ENCODE results near the gene AQP10. TPM values are rescaled to one million over a fixed set of nuclear protein-coding genes. Genes with fewer than 3 reads are reported as not detected.

AQP10 gene
- total and polyA plus RNA-seq, 9 of the 15 experiments (the other 6 are each of a cell fraction or from before 2014, with no cell fraction given) = 0.37 to 9.7 (median 1.9) TPM

DNA sequence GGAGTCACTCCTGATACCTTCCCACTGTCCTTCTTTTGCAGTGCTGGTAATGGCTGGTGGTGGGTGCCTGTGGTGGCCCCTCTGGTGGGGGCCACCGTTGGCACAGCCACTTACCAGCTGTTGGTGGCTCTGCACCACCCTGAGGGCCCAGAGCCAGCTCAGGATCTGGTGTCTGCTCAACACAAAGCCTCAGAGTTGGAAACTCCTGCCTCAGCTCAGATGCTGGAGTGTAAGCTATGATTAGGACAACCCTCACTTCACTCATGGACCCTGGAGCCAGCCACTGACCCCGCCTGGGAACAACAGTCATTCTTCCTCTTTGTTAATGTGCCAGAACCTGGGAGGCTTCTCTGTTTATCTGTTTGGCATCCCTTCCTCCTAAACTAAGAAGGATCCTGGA is 3.3 kb downstream of the AQP10 start:
- Histone ChIP-seq H3K9ac (ENCODE audit: insufficient read depth in 1 of 2, low read depth in 2 of 2, low read length in 2 of 2) (peak overlapping the region in 1 of 2 experiments; percentile 69; a peak in 1 of 4 replicates), H3K4me1 (replicated peaks in 1 of 2; ENCODE audit: control insufficient read depth in 2 of 2, insufficient read depth in 2 of 2, low read length in 2 of 2) (peaks cover 35 to 62% of the 10 kb centered on the region in 2 experiments; a peak in 4 of 5 replicates), H3K79me2 (ENCODE audit: control insufficient read depth, insufficient read depth, low read length) (peaks cover 33% of the 10 kb centered on the region), H3K9me1 (ENCODE audit: control insufficient read depth, insufficient read depth, low read length) (no peaks in the 10 kb centered on the region), H3K27me3 (ENCODE audit: control insufficient read depth in 2 of 2, insufficient read depth in 2 of 2, low read length in 2 of 2) (no peaks in the 10 kb centered on the region), H3K36me3 (ENCODE audit: control insufficient read depth, insufficient read depth, low read length) (no peaks in the 10 kb centered on the region; the same call in 2 of the 3 replicates), H3K4me2 (ENCODE audit: insufficient read depth, low read length) (peak overlapping the region; percentile 98), H4K20me1 (replicated peaks; ENCODE audit: control insufficient read depth, insufficient read depth, low read length) (no peaks in the 10 kb centered on the region), H2AFZ (ENCODE audit: low read depth, low read length) (peak overlapping the region; percentile 76), H3K27ac (ENCODE audit: extremely low read depth, low read depth, low read length) (no peak overlapping the region), H3K4me3 (no peak overlapping the region), H3K9me3 (replicated peaks; ENCODE audit: control insufficient read depth, insufficient read depth, low read depth, low read length) (no peaks in the 10 kb centered on the region)
- FAIRE-seq = no peak
- TF ChIP-seq, protein P1, sequence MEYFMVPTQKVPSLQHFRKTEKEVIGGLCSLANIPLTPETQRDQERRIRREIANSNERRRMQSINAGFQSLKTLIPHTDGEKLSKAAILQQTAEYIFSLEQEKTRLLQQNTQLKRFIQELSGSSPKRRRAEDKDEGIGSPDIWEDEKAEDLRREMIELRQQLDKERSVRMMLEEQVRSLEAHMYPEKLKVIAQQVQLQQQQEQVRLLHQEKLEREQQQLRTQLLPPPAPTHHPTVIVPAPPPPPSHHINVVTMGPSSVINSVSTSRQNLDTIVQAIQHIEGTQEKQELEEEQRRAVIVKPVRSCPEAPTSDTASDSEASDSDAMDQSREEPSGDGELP (CRISPR knock-in tag; IDR thresholded peaks at IDR 0.05; ENCODE audit: borderline replicate concordance) = 0 out of 2 replicates have a peak, but pooled peaks have one; percentile 14
- TF ChIP-seq, protein P2, sequence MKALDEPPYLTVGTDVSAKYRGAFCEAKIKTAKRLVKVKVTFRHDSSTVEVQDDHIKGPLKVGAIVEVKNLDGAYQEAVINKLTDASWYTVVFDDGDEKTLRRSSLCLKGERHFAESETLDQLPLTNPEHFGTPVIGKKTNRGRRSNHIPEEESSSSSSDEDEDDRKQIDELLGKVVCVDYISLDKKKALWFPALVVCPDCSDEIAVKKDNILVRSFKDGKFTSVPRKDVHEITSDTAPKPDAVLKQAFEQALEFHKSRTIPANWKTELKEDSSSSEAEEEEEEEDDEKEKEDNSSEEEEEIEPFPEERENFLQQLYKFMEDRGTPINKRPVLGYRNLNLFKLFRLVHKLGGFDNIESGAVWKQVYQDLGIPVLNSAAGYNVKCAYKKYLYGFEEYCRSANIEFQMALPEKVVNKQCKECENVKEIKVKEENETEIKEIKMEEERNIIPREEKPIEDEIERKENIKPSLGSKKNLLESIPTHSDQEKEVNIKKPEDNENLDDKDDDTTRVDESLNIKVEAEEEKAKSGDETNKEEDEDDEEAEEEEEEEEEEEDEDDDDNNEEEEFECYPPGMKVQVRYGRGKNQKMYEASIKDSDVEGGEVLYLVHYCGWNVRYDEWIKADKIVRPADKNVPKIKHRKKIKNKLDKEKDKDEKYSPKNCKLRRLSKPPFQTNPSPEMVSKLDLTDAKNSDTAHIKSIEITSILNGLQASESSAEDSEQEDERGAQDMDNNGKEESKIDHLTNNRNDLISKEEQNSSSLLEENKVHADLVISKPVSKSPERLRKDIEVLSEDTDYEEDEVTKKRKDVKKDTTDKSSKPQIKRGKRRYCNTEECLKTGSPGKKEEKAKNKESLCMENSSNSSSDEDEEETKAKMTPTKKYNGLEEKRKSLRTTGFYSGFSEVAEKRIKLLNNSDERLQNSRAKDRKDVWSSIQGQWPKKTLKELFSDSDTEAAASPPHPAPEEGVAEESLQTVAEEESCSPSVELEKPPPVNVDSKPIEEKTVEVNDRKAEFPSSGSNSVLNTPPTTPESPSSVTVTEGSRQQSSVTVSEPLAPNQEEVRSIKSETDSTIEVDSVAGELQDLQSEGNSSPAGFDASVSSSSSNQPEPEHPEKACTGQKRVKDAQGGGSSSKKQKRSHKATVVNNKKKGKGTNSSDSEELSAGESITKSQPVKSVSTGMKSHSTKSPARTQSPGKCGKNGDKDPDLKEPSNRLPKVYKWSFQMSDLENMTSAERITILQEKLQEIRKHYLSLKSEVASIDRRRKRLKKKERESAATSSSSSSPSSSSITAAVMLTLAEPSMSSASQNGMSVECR (CRISPR knock-in tag; IDR thresholded peaks at IDR 0.05) = no peak
- TF ChIP-seq, protein P3, sequence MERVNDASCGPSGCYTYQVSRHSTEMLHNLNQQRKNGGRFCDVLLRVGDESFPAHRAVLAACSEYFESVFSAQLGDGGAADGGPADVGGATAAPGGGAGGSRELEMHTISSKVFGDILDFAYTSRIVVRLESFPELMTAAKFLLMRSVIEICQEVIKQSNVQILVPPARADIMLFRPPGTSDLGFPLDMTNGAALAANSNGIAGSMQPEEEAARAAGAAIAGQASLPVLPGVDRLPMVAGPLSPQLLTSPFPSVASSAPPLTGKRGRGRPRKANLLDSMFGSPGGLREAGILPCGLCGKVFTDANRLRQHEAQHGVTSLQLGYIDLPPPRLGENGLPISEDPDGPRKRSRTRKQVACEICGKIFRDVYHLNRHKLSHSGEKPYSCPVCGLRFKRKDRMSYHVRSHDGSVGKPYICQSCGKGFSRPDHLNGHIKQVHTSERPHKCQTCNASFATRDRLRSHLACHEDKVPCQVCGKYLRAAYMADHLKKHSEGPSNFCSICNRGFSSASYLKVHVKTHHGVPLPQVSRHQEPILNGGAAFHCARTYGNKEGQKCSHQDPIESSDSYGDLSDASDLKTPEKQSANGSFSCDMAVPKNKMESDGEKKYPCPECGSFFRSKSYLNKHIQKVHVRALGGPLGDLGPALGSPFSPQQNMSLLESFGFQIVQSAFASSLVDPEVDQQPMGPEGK (CRISPR knock-in tag; IDR thresholded peaks at IDR 0.05; ENCODE audit: borderline replicate concordance) = no peak
- in situ Hi-C loops (cut with MboI) = no loop called here
- no peak for ATAC-seq
- CTCF ChIA-PET (ENCODE audit: low intra/inter-chr PET ratio) = interaction anchor here (0.6 to 0.7 kb wide), 2 partner anchors 10 to 52 kb away, joined by 4 read pairs; partner anchors contain the start of gene HAX1
- POLR2A ChIA-PET = interaction anchor here (0.6 to 1.6 kb wide), 2 partner anchors 27 to 30 kb away, joined by 3 read pairs; no protein-coding TSS in a partner anchor
- intact Hi-C loops (cut with micrococcal nuclease) = no loop called here
- DNase-seq (ENCODE audit: extremely low read depth in 1 of 4, low spot score in 3 of 4) = no peak
- no TSS peak for BruUV-seq (replicated peaks)
- 67% methylated on average over 2 of the region's 2 CpGs for WGBS (ENCODE audit: insufficient coverage, low coverage, missing lambda C conversion rate)
